A673 (cell line): Measurements from ENCODE around the gene PGK2.

Experiments
- CTCF ChIP-seq: fragments of 300-800, 200-600 bp; sonication (generic); conservative IDR thresholded peaks from 2 replicates; pipeline ENCODE4 v1.5.1; 2017; ENCODE audit warnings: low read depth, mild to moderate bottlenecking, antibody characterized with exemption, low read length, moderate library complexity, mixed read lengths
- EZH2 ChIP-seq: fragments of 200-600 bp; sonication (generic); IDR thresholded peaks from 2 replicates; pipeline ENCODE4 v1.6.1; 2017; ENCODE audit warnings: borderline replicate concordance, low read depth, mild to moderate bottlenecking, mixed read lengths, antibody characterized with exemption, low read length; ENCODE audit not compliant: poor library complexity, severe bottlenecking

- TF ChIP-seq CTCF (no peak), EZH2 (no peak)
Observed at GRCh38 chr6:49813248-49813647, 26.2 kb upstream of the PGK2 start.
